HG03280 (cell line): ENCODE measurements around the gene PBX1.

Source experiments
- ATAC-seq: cut with Tn5 transposase; IDR thresholded peaks from one replicate; pipeline ENCODE4 v1.9.1; 2021; ENCODE audit warnings: mild to moderate bottlenecking, moderate library complexity; ENCODE audit not compliant: unreplicated experiment

The PBX1 gene

GRCh38 chr1:164846731-164847691, 288.0 kb downstream of the PBX1 start:
- ATAC-seq = no peak

- no peak for ATAC-seq
Observed at GRCh38 chr1:164853146-164853545, 294.2 kb downstream of the PBX1 start.

GRCh38 chr1:164855716-164856329, 296.8 kb downstream of the PBX1 start:
- ATAC-seq = no peak

- ATAC-seq = no peak
Observed at GRCh38 chr1:164856381-164856780, 297.4 kb downstream of the PBX1 start.

GRCh38 chr1:164857439-164857838, 298.5 kb downstream of the PBX1 start:
- ATAC-seq = no peak

- ATAC-seq = no peak
Observed at GRCh38 chr1:164858096-164858632, 299.2 kb downstream of the PBX1 start.

- no peak for ATAC-seq
Observed at GRCh38 chr1:164861632-164862031, 302.6 kb downstream of the PBX1 start.

- ATAC-seq = no peak
Observed at GRCh38 chr1:164863056-164863455, 304.1 kb downstream of the PBX1 start.

- no peak for ATAC-seq
Observed at GRCh38 chr1:164864161-164864560, 305.2 kb downstream of the PBX1 start.

GRCh38 chr1:164865385-164865784, 306.4 kb downstream of the PBX1 start:
- ATAC-seq = no peak

GRCh38 chr1:164867590-164867989, 308.6 kb downstream of the PBX1 start:
- no peak for ATAC-seq

GRCh38 chr1:164868990-164869389, 310.0 kb downstream of the PBX1 start:
- ATAC-seq = no peak

- no peak for ATAC-seq
Observed at GRCh38 chr1:164875518-164875917, 316.5 kb downstream of the PBX1 start.

GRCh38 chr1:164876398-164877116, 317.6 kb downstream of the PBX1 start:
- ATAC-seq = no peak

GRCh38 chr1:164880199-164880598, 321.2 kb downstream of the PBX1 start:
- no peak for ATAC-seq

GRCh38 chr1:164880644-164881043, 321.7 kb downstream of the PBX1 start:
- no peak for ATAC-seq

- ATAC-seq = no peak
Observed at GRCh38 chr1:164885311-164885710, 326.3 kb downstream of the PBX1 start.

GRCh38 chr1:164886101-164886500, 327.1 kb downstream of the PBX1 start:
- ATAC-seq = no peak

GRCh38 chr1:164891615-164892014, 332.6 kb downstream of the PBX1 start:
- no peak for ATAC-seq

GRCh38 chr1:164895026-164895912, 336.3 kb downstream of the PBX1 start:
- no peak for ATAC-seq
